SK-N-SH (cell line): Measurements from ENCODE around the gene PLBD2.

Experiments
- EP300 ChIP-seq, 2 experiments: IDR thresholded peaks; 2 replicates each; pipeline versions ENCODE4 v1.4.0 to v1.6.1; 2012; ENCODE audit warnings: borderline replicate concordance in 1 of 2, low read depth in 1 of 2, low read length in 1 of 2
- GABPA ChIP-seq: IDR thresholded peaks from 2 replicates; pipeline ENCODE4 v1.4.0; 2012; ENCODE audit warnings: low read depth, mild to moderate bottlenecking
- GATA2 ChIP-seq: sonication (generic); formaldehyde crosslinking; IDR thresholded peaks from 2 replicates; pipeline ENCODE4 v1.5.0; 2020; ENCODE audit warnings: mild to moderate bottlenecking, missing genetic modification reagents
- NRF1 ChIP-seq: IDR thresholded peaks from 2 replicates; pipeline ENCODE4 v1.6.1; 2012; ENCODE audit warnings: low read depth, mild to moderate bottlenecking, low read length
- POLR2AphosphoS5 ChIP-seq: IDR thresholded peaks from 2 replicates; pipeline ENCODE4 v1.6.1; 2012; ENCODE audit warnings: low read depth, low read length
- SMC3 ChIP-seq: IDR thresholded peaks from 2 replicates; pipeline ENCODE4 v1.6.1; 2012; ENCODE audit warnings: low read depth, low read length, improper control_type of control experiment
- TCF12 ChIP-seq: IDR thresholded peaks from 2 replicates; pipeline ENCODE4 v1.4.0; 2012
- TF ChIP-seq, protein P1 (sequence below): fragments of 200-600 bp; sonication (generic); IDR thresholded peaks from 2 replicates; pipeline ENCODE4 v1.6.1; 2017; ENCODE audit warnings: antibody characterized with exemption, mild to moderate bottlenecking, moderate library complexity
- TF ChIP-seq, protein P2 (sequence below): IDR thresholded peaks from 2 replicates; pipeline ENCODE4 v1.4.0; 2012; ENCODE audit warnings: low read depth

DNA sequence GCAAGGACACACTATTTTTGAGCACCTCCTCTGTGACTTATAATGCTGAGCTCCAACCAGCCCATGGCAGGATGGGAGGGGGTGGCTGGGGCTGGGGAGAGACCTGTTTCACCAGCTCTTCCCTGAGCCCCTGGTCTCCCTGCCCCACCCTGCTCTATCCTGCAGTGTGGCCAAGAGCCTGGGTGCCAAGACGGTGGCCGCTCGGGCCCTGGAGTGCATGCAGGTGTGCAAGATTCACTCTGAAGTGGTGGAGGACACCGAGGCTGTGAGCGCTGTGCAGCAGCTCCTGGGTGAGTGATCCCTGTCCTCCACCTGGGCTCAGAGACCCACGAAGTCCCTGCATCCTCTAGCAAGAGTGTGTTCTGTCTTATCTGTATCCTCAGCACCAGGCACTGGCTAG, 78.2 kb downstream of the PLBD2 start:
- TF ChIP-seq POLR2AphosphoS5 (no peak), GATA2 (no peak), GABPA (no peak), TCF12 (no peak), SMC3 (no peak), NRF1 (no peak), EP300 (IDR thresholded peaks at IDR 0.05; ENCODE audit: borderline replicate concordance in 1 of 2, low read depth in 1 of 2, low read length in 1 of 2) (no peak)
- TF ChIP-seq, protein P1, sequence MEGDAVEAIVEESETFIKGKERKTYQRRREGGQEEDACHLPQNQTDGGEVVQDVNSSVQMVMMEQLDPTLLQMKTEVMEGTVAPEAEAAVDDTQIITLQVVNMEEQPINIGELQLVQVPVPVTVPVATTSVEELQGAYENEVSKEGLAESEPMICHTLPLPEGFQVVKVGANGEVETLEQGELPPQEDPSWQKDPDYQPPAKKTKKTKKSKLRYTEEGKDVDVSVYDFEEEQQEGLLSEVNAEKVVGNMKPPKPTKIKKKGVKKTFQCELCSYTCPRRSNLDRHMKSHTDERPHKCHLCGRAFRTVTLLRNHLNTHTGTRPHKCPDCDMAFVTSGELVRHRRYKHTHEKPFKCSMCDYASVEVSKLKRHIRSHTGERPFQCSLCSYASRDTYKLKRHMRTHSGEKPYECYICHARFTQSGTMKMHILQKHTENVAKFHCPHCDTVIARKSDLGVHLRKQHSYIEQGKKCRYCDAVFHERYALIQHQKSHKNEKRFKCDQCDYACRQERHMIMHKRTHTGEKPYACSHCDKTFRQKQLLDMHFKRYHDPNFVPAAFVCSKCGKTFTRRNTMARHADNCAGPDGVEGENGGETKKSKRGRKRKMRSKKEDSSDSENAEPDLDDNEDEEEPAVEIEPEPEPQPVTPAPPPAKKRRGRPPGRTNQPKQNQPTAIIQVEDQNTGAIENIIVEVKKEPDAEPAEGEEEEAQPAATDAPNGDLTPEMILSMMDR = no peak
- TF ChIP-seq, protein P2, sequence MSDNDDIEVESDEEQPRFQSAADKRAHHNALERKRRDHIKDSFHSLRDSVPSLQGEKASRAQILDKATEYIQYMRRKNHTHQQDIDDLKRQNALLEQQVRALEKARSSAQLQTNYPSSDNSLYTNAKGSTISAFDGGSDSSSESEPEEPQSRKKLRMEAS = no peak
